ENCODE data around the gene CORIN.

The CORIN gene

GRCh38 chr4:47642985-47643760, 194.7 kb downstream of the CORIN start:
- Histone ChIP-seq H3K4me1 (ENCODE audit: control insufficient read depth, insufficient read depth, low read length, poor library complexity, severe bottlenecking) (no peaks in the 10 kb centered on the region), H3K9me3 (ENCODE audit: control insufficient read depth, low read length) (no peaks in the 10 kb centered on the region), H3K27me3 (replicated peaks; ENCODE audit: control insufficient read depth, insufficient read depth, low read length, poor library complexity, severe bottlenecking) (no peaks in the 10 kb centered on the region), H3K27ac (ENCODE audit: insufficient read depth, low read length, poor library complexity, severe bottlenecking) (no peak overlapping the region), H3K4me3 (ENCODE audit: insufficient read depth, low read depth, low read length, poor library complexity, severe bottlenecking) (no peak overlapping the region), H3K36me3 (ENCODE audit: control insufficient read depth, insufficient read depth, low read length) (no peaks in the 10 kb centered on the region)
- no peak for DNase-seq

- Histone ChIP-seq H3K4me1 (ENCODE audit: control insufficient read depth, insufficient read depth, low read length, poor library complexity, severe bottlenecking) (no peaks in the 10 kb centered on the region), H3K4me3 (ENCODE audit: insufficient read depth, low read depth, low read length, poor library complexity, severe bottlenecking) (no peak overlapping the region), H3K27ac (ENCODE audit: insufficient read depth, low read length, poor library complexity, severe bottlenecking) (no peak overlapping the region), H3K36me3 (ENCODE audit: control insufficient read depth, insufficient read depth, low read length) (no peaks in the 10 kb centered on the region), H3K27me3 (replicated peaks; ENCODE audit: control insufficient read depth, insufficient read depth, low read length, poor library complexity, severe bottlenecking) (no peaks in the 10 kb centered on the region), H3K9me3 (ENCODE audit: control insufficient read depth, low read length) (no peaks in the 10 kb centered on the region)
- no peak for DNase-seq
Measured at GRCh38 chr4:47642191-47642830, 195.6 kb downstream of the CORIN start.

- no peak overlapping the region for H3K27ac ChIP-seq (ENCODE audit: insufficient read depth, low read length, poor library complexity, severe bottlenecking)
- no peak overlapping the region for H3K4me3 ChIP-seq (ENCODE audit: insufficient read depth, low read depth, low read length, poor library complexity, severe bottlenecking)
- DNase-seq, result no peak
- no peaks in the 10 kb centered on the region for H3K36me3 ChIP-seq (ENCODE audit: control insufficient read depth, insufficient read depth, low read length)
- H3K4me1 ChIP-seq (ENCODE audit: control insufficient read depth, insufficient read depth, low read length, poor library complexity, severe bottlenecking), result no peaks in the 10 kb centered on the region
- H3K27me3 ChIP-seq (replicated peaks; ENCODE audit: control insufficient read depth, insufficient read depth, low read length, poor library complexity, severe bottlenecking), result no peaks in the 10 kb centered on the region
- H3K9me3 ChIP-seq (ENCODE audit: control insufficient read depth, low read length), result no peaks in the 10 kb centered on the region
Measured at GRCh38 chr4:47641755-47642154, 196.1 kb downstream of the CORIN start.

GRCh38 chr4:47640911-47641310, 197.0 kb downstream of the CORIN start:
- no peaks in the 10 kb centered on the region for H3K27me3 ChIP-seq (replicated peaks; ENCODE audit: control insufficient read depth, insufficient read depth, low read length, poor library complexity, severe bottlenecking)
- H3K4me3 ChIP-seq (ENCODE audit: insufficient read depth, low read depth, low read length, poor library complexity, severe bottlenecking), result no peak overlapping the region
- no peaks in the 10 kb centered on the region for H3K4me1 ChIP-seq (ENCODE audit: control insufficient read depth, insufficient read depth, low read length, poor library complexity, severe bottlenecking)
- H3K9me3 ChIP-seq (ENCODE audit: control insufficient read depth, low read length), result no peaks in the 10 kb centered on the region
- no peaks in the 10 kb centered on the region for H3K36me3 ChIP-seq (ENCODE audit: control insufficient read depth, insufficient read depth, low read length)
- no peak for DNase-seq
- H3K27ac ChIP-seq (ENCODE audit: insufficient read depth, low read length, poor library complexity, severe bottlenecking), result no peak overlapping the region

- Histone ChIP-seq H3K27me3 (replicated peaks; ENCODE audit: control insufficient read depth, insufficient read depth, low read length, poor library complexity, severe bottlenecking) (no peaks in the 10 kb centered on the region), H3K9me3 (ENCODE audit: control insufficient read depth, low read length) (no peaks in the 10 kb centered on the region), H3K4me3 (ENCODE audit: insufficient read depth, low read depth, low read length, poor library complexity, severe bottlenecking) (no peak overlapping the region), H3K27ac (ENCODE audit: insufficient read depth, low read length, poor library complexity, severe bottlenecking) (no peak overlapping the region), H3K4me1 (ENCODE audit: control insufficient read depth, insufficient read depth, low read length, poor library complexity, severe bottlenecking) (no peaks in the 10 kb centered on the region), H3K36me3 (ENCODE audit: control insufficient read depth, insufficient read depth, low read length) (no peaks in the 10 kb centered on the region)
- DNase-seq, result no peak
Measured at GRCh38 chr4:47639531-47639930, 198.3 kb downstream of the CORIN start.

GRCh38 chr4:47631161-47631560, 206.7 kb downstream of the CORIN start:
- Histone ChIP-seq H3K27me3 (replicated peaks; ENCODE audit: control insufficient read depth, insufficient read depth, low read length, poor library complexity, severe bottlenecking) (no peaks in the 10 kb centered on the region), H3K27ac (ENCODE audit: insufficient read depth, low read length, poor library complexity, severe bottlenecking) (no peak overlapping the region), H3K9me3 (ENCODE audit: control insufficient read depth, low read length) (no peaks in the 10 kb centered on the region), H3K4me1 (ENCODE audit: control insufficient read depth, insufficient read depth, low read length, poor library complexity, severe bottlenecking) (no peaks in the 10 kb centered on the region), H3K4me3 (ENCODE audit: insufficient read depth, low read depth, low read length, poor library complexity, severe bottlenecking) (no peak overlapping the region), H3K36me3 (ENCODE audit: control insufficient read depth, insufficient read depth, low read length) (no peaks in the 10 kb centered on the region)
- no peak for DNase-seq

- H3K4me3 ChIP-seq (ENCODE audit: insufficient read depth, low read depth, low read length, poor library complexity, severe bottlenecking), result no peak overlapping the region
- no peaks in the 10 kb centered on the region for H3K27me3 ChIP-seq (replicated peaks; ENCODE audit: control insufficient read depth, insufficient read depth, low read length, poor library complexity, severe bottlenecking)
- no peaks in the 10 kb centered on the region for H3K9me3 ChIP-seq (ENCODE audit: control insufficient read depth, low read length)
- no peaks in the 10 kb centered on the region for H3K36me3 ChIP-seq (ENCODE audit: control insufficient read depth, insufficient read depth, low read length)
- no peak for DNase-seq
- no peak overlapping the region for H3K27ac ChIP-seq (ENCODE audit: insufficient read depth, low read length, poor library complexity, severe bottlenecking)
- no peaks in the 10 kb centered on the region for H3K4me1 ChIP-seq (ENCODE audit: control insufficient read depth, insufficient read depth, low read length, poor library complexity, severe bottlenecking)
Measured at GRCh38 chr4:47624031-47624441, 213.8 kb downstream of the CORIN start.

GRCh38 chr4:47621181-47621580, 216.7 kb downstream of the CORIN start:
- Histone ChIP-seq H3K4me1 (ENCODE audit: control insufficient read depth, insufficient read depth, low read length, poor library complexity, severe bottlenecking) (no peaks in the 10 kb centered on the region), H3K36me3 (ENCODE audit: control insufficient read depth, insufficient read depth, low read length) (no peaks in the 10 kb centered on the region), H3K4me3 (ENCODE audit: insufficient read depth, low read depth, low read length, poor library complexity, severe bottlenecking) (no peak overlapping the region), H3K27me3 (replicated peaks; ENCODE audit: control insufficient read depth, insufficient read depth, low read length, poor library complexity, severe bottlenecking) (no peaks in the 10 kb centered on the region), H3K9me3 (ENCODE audit: control insufficient read depth, low read length) (no peaks in the 10 kb centered on the region), H3K27ac (ENCODE audit: insufficient read depth, low read length, poor library complexity, severe bottlenecking) (no peak overlapping the region)
- no peak for DNase-seq

- H3K9me3 ChIP-seq (ENCODE audit: control insufficient read depth, low read length), result no peaks in the 10 kb centered on the region
- no peaks in the 10 kb centered on the region for H3K4me1 ChIP-seq (ENCODE audit: control insufficient read depth, insufficient read depth, low read length, poor library complexity, severe bottlenecking)
- H3K36me3 ChIP-seq (ENCODE audit: control insufficient read depth, insufficient read depth, low read length), result no peaks in the 10 kb centered on the region
- H3K27ac ChIP-seq (ENCODE audit: insufficient read depth, low read length, poor library complexity, severe bottlenecking), result no peak overlapping the region
- DNase-seq, result no peak
- H3K27me3 ChIP-seq (replicated peaks; ENCODE audit: control insufficient read depth, insufficient read depth, low read length, poor library complexity, severe bottlenecking), result no peaks in the 10 kb centered on the region
- no peak overlapping the region for H3K4me3 ChIP-seq (ENCODE audit: insufficient read depth, low read depth, low read length, poor library complexity, severe bottlenecking)
Measured at GRCh38 chr4:47619691-47620090, 218.2 kb downstream of the CORIN start.

GRCh38 chr4:47617607-47618006, 220.3 kb downstream of the CORIN start:
- DNase-seq, result no peak
- Histone ChIP-seq H3K4me1 (ENCODE audit: control insufficient read depth, insufficient read depth, low read length, poor library complexity, severe bottlenecking) (no peaks in the 10 kb centered on the region), H3K9me3 (ENCODE audit: control insufficient read depth, low read length) (no peaks in the 10 kb centered on the region), H3K27me3 (replicated peaks; ENCODE audit: control insufficient read depth, insufficient read depth, low read length, poor library complexity, severe bottlenecking) (no peaks in the 10 kb centered on the region), H3K27ac (ENCODE audit: insufficient read depth, low read length, poor library complexity, severe bottlenecking) (no peak overlapping the region), H3K4me3 (ENCODE audit: insufficient read depth, low read depth, low read length, poor library complexity, severe bottlenecking) (no peak overlapping the region), H3K36me3 (ENCODE audit: control insufficient read depth, insufficient read depth, low read length) (no peaks in the 10 kb centered on the region)
